Measurements from ENCODE around the gene SRRM1. TPM values are rescaled to one million over a fixed set of nuclear protein-coding genes. Genes with fewer than 3 reads are reported as not detected.

Gene SRRM1
- total and polyA plus RNA-seq, 9 of the 15 experiments (the other 6 are each of a cell fraction or from before 2014, with no cell fraction given), result 54.5 to 268 (median 115) TPM

DNA sequence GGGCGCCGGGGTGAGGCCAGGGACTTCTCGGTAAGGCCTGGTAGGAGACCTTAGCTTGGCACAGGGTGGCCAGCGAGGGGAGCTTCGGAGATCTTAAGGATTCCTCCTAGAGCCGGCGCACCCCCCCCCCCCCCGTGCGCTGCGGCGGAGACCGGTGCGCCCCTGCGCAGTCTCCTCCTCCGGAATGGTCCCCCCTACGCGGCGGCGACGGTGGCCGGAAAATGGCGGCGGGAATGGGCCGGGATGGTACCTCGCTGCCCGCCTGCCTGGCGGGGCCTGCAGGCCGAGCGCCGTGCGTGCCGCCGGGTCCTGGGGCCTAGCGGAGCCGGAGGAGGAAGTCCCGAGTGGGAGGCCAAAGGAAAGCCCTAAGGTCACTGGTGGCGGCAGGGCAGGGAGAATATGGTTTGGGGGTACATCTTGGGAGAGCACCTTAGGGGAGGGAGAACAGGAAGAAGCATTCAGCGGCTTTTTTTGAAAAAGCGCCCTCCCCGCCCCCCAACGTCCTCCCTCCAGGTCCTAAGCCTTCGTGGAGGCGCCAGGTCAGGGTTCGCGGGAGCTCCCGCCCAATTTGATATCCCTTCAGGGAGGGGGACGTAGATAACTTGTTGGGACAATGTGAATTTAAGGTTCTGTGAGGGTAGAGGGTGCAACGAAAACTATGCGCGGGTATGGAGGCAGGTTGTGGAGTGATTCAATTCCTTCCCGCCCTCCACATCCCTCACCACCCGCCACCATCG lies 429 bp downstream of the SRRM1 start (continued):
- TF ChIP-seq, protein P1, sequence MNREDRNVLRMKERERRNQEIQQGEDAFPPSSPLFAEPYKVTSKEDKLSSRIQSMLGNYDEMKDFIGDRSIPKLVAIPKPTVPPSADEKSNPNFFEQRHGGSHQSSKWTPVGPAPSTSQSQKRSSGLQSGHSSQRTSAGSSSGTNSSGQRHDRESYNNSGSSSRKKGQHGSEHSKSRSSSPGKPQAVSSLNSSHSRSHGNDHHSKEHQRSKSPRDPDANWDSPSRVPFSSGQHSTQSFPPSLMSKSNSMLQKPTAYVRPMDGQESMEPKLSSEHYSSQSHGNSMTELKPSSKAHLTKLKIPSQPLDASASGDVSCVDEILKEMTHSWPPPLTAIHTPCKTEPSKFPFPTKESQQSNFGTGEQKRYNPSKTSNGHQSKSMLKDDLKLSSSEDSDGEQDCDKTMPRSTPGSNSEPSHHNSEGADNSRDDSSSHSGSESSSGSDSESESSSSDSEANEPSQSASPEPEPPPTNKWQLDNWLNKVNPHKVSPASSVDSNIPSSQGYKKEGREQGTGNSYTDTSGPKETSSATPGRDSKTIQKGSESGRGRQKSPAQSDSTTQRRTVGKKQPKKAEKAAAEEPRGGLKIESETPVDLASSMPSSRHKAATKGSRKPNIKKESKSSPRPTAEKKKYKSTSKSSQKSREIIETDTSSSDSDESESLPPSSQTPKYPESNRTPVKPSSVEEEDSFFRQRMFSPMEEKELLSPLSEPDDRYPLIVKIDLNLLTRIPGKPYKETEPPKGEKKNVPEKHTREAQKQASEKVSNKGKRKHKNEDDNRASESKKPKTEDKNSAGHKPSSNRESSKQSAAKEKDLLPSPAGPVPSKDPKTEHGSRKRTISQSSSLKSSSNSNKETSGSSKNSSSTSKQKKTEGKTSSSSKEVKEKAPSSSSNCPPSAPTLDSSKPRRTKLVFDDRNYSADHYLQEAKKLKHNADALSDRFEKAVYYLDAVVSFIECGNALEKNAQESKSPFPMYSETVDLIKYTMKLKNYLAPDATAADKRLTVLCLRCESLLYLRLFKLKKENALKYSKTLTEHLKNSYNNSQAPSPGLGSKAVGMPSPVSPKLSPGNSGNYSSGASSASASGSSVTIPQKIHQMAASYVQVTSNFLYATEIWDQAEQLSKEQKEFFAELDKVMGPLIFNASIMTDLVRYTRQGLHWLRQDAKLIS (CRISPR knock-in tag; IDR thresholded peaks at IDR 0.05), result peak; percentile 73; the same call in 1 of the 2 replicates
- TF ChIP-seq ZNF551 (CRISPR knock-in tag; IDR thresholded peaks at IDR 0.05) (no peak), TSC22D4 (tag; IDR thresholded peaks at IDR 0.05) (no peak), OTX1 (CRISPR knock-in tag; IDR thresholded peaks at IDR 0.05) (no peak), SMAD1 (IDR thresholded peaks at IDR 0.05; ENCODE audit: low read depth, low read length, partially characterized antibody) (no peak), ZZZ3 (IDR thresholded peaks at IDR 0.05) (no peak), SIN3A (IDR thresholded peaks at IDR 0.05; ENCODE audit: borderline replicate concordance in 2 of 2, control insufficient read depth in 1 of 2, low read depth in 2 of 2, low read length in 2 of 2) (0 out of 4 replicates have a peak, but pooled peaks of 1 of the 2 experiments have one; percentile 30), ZNF133 (CRISPR knock-in tag; IDR thresholded peaks at IDR 0.05) (no peak), ARHGAP35 (IDR thresholded peaks at IDR 0.05; ENCODE audit: partially characterized antibody) (no peak), ZNF197 (CRISPR knock-in tag; IDR thresholded peaks at IDR 0.05; ENCODE audit: low read depth) (no peak), SNRNP70 (optimal IDR thresholded peaks at IDR 0.05; ENCODE audit: low read depth, low read length) (no peak), POLR3G (IDR thresholded peaks at IDR 0.05; ENCODE audit: extremely low read depth, insufficient read length, insufficient replicate concordance) (no peak), NRF1 (conservative IDR thresholded peaks at IDR 0.05 in 1 of 2, IDR thresholded peaks at IDR 0.05 in 1 of 2) (no peak), HEY1 (CRISPR knock-in tag; IDR thresholded peaks at IDR 0.05; ENCODE audit: borderline replicate concordance) (no peak)
- TF ChIP-seq, protein P2, sequence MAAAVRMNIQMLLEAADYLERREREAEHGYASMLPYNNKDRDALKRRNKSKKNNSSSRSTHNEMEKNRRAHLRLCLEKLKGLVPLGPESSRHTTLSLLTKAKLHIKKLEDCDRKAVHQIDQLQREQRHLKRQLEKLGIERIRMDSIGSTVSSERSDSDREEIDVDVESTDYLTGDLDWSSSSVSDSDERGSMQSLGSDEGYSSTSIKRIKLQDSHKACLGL (CRISPR knock-in tag; IDR thresholded peaks at IDR 0.05; ENCODE audit: borderline replicate concordance, poor library complexity, severe bottlenecking), result no peak
- TF ChIP-seq, protein P3, sequence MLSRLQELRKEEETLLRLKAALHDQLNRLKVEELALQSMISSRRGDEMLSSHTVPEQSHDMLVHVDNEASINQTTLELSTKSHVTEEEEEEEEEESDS (CRISPR knock-in tag; IDR thresholded peaks at IDR 0.05), result no peak
- TF ChIP-seq, protein P4, sequence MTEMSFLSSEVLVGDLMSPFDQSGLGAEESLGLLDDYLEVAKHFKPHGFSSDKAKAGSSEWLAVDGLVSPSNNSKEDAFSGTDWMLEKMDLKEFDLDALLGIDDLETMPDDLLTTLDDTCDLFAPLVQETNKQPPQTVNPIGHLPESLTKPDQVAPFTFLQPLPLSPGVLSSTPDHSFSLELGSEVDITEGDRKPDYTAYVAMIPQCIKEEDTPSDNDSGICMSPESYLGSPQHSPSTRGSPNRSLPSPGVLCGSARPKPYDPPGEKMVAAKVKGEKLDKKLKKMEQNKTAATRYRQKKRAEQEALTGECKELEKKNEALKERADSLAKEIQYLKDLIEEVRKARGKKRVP (CRISPR knock-in tag; IDR thresholded peaks at IDR 0.05), result no peak
- TF ChIP-seq, protein P5, sequence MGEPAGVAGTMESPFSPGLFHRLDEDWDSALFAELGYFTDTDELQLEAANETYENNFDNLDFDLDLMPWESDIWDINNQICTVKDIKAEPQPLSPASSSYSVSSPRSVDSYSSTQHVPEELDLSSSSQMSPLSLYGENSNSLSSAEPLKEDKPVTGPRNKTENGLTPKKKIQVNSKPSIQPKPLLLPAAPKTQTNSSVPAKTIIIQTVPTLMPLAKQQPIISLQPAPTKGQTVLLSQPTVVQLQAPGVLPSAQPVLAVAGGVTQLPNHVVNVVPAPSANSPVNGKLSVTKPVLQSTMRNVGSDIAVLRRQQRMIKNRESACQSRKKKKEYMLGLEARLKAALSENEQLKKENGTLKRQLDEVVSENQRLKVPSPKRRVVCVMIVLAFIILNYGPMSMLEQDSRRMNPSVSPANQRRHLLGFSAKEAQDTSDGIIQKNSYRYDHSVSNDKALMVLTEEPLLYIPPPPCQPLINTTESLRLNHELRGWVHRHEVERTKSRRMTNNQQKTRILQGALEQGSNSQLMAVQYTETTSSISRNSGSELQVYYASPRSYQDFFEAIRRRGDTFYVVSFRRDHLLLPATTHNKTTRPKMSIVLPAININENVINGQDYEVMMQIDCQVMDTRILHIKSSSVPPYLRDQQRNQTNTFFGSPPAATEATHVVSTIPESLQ (CRISPR knock-in tag; IDR thresholded peaks at IDR 0.05), result no peak
- TF ChIP-seq, protein P6, sequence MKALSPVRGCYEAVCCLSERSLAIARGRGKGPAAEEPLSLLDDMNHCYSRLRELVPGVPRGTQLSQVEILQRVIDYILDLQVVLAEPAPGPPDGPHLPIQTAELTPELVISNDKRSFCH (CRISPR knock-in tag; IDR thresholded peaks at IDR 0.05), result no peak
- TF ChIP-seq, protein P6 (tag; IDR thresholded peaks at IDR 0.05), result no peak
